Activated T-cell treated with anti-CD3 and anti-CD28 coated beads, Interleukin-2, amount 50 U/mL, for 4 hours (primary cell): Measurements from ENCODE around the gene CNP. TPM values are rescaled to one million over a fixed set of nuclear protein-coding genes. Genes with fewer than 3 reads are reported as not detected.
A peak's percentile ranks its signal among the peaks of the same experiment; 100 is the strongest.
"Not testable (repeated sequence)": the region's sequence is repeated elsewhere in the genome, so short reads cannot be mapped to it uniquely, and the experiment has no call there.

Experiments used
- ATAC-seq, 2 donors: fragments of 200-7000 bp; cut with Tn5 transposase; one replicate each; pipeline ENCODE4 v1.10.0; 2021
- DNase-seq: peaks from one replicate; pipeline ENCODE4 v3.0.0-alpha.2; 2020
- H3K27me3 Mint-ChIP-seq: one replicate; pipeline ENCODE4 v1.8.0; 2021; ENCODE audit warnings: low read depth, mixed read lengths
- H3K36me3 Mint-ChIP-seq: one replicate; pipeline ENCODE4 v1.8.0; 2022; ENCODE audit warnings: mixed read lengths; ENCODE audit not compliant: insufficient read depth
- H3K4me1 Mint-ChIP-seq: one replicate; pipeline ENCODE4 v1.8.0; 2021; ENCODE audit warnings: low read depth, mixed read lengths
- H3K4me3 Mint-ChIP-seq: one replicate; pipeline ENCODE4 v1.8.0; 2021; ENCODE audit warnings: mild to moderate bottlenecking, moderate library complexity, mixed read lengths
- H3K9me3 Mint-ChIP-seq: one replicate; pipeline ENCODE4 v1.8.0; 2021; ENCODE audit warnings: mixed read lengths
- total RNA-seq, 3 donors: library from RNA; stranded (reverse); gene quantifications; one replicate each; pipeline ENCODE4 v1.2.1, GENCODE V29; 2021

CNP gene
- 10 to 100 TPM; 70.0 to 80.0 (median 78.3) TPM for total RNA-seq

DNA sequence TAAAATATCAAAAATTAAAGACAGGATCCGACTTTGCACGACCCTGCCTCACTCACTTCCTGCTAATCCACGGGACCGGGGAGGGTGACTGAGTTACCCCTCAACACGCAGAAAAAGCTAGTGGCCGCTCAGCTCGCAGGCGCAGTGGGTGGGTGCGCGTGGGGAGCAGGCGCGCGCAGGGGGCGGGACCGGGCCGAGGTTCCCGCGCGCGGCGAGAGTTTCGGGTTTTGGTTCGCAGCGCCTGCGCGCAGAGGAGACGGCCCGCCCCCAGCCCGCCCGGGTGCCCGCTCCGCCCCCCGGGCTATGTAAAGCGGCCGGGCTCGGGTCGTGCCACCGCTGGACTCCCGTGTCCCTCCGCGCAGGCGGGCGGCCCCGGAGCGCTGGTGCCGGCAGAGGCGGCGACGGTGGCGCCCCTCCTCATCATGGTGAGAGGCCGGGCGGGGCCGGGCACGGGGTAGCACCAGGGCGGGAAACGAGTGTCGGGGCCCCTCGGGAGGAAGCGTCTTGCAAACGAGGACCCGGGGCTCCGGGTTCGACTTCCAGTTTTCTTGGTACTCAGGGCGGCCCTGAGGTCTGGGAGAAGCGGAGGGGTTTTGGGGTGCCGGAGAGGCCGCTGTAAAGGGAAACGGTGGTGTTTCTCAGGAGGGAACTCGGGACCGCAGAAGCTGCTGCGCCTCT, at the start of gene CNP:
Gene CNP, plus strand, starts transcription at position 333 of the 678 bp plus-strand sequence. Its CDS starts 90 bp downstream, at position 423.
- DNase-seq (peak; percentile 89), ATAC-seq (peak; percentile 78 to 79)
- Mint-ChIP-seq H3K36me3 (peaks cover 5% of the 10 kb centered on the region), H3K9me3 (no peaks in the 10 kb centered on the region), H3K4me1 (peaks cover 28% of the 10 kb centered on the region), H3K27me3 (no peaks in the 10 kb centered on the region), H3K4me3 (peak within 1 kb of the TSS; percentile 83)

DNA sequence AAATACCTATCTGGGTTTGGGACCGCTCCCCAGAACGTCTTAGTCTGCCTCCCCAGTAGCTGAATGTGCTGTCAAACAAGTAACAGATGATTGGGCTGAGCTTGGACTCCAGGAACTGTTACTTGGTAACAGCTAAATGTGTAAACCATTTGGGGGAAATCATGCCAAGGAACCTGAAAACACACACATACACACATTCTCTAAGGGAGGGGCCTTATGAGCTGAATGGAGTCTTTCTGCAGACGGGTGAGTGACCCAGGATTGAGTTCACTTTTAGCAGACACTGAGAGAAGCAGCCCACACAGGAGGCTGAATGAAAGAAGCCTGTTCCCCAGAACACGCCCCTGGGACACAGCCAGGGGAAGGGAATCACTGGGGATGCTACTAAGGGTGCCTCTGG, 49.4 kb upstream of the CNP start:
- DNase-seq (no peak), ATAC-seq (no peak)
- peaks cover 30% of the 10 kb centered on the region for H3K4me1 Mint-ChIP-seq
- H3K27me3 Mint-ChIP-seq: no peaks in the 10 kb centered on the region
- H3K36me3 Mint-ChIP-seq: peaks cover 15% of the 10 kb centered on the region
- no peaks in the 10 kb centered on the region for H3K9me3 Mint-ChIP-seq
- H3K4me3 Mint-ChIP-seq: peak overlapping the region; percentile 95

DNA sequence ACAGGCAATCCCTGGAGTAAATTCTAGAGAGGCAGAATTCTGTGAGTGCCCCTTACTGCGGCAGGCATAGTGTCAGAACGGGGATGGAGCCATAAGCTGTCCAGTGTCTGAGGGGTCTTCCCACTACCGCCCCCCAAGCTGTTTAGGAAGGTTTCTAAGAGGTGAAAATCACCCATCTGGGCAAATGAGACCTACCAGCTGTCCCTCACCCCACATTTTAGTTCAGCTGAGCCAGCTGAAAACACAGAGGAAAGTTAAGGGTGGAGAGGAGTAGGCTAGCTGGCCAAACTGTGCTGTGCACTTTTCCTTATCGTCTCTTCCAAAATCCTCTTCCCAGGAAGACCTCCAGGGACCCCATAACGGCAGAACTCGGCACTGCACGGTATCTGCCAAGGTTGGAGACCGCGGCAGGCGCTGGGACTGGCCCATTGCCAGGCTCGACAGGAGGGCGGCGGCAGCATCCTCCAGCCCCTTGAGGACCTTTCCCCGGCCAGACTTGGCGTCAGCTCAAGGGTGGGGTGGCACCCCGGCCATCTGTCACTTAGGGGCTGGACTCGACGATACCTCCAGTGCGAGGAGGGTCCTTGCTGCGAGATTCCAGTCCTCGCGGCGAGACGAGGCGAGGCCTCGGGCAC, 48.8 kb upstream of the CNP start:
- Mint-ChIP-seq H3K27me3 (no peaks in the 10 kb centered on the region), H3K36me3 (peaks cover 9% of the 10 kb centered on the region), H3K9me3 (no peaks in the 10 kb centered on the region), H3K4me1 (peaks cover 30% of the 10 kb centered on the region), H3K4me3 (peak overlapping the region; percentile 95)
- DNase-seq (peak; percentile 30), ATAC-seq (peak in 1 of 2 donors; percentile 5)

DNA sequence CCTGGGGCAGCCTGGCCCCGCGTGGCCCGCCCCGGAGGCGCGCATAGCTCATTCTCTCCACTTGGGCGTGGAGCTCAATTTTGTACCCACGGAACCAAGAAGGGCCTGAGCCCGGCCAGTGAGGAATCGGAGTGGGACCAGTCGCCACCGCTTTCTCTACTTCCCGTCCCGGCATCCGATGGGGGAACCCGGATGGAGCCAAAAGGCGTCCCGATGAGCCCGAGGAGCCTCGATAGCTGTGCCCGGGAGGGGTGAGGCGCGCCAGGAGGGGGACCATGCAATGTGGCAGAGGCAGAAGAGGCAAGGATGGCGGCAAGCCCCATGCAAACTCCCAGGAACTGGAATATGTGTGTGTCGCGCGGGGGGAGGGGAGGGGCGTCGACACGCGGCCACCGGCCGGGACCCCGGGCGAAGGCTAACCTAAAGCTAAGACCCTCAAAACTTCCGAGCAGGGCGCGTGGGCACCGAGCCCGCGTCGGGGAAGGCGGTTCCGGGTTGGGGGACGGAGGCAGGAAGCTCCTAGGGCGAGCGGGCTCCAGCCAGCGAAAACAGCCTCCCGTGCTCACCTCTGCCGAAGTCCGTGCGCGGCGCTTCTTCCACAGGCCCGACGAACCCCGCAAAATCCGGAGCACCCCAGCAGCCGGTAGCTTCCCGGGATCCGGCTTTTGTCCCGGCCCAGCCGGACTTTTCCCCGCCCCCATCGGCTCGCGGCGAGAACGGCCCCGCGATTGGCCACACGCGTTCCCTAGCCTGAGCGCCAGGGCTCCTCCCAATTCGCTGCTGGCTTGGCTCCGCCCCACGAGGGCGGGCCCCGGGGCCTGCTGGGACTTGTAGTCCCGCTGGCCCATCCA, 48.1 kb upstream of the CNP start, which contains the start of gene ACLY:
Gene ACLY, minus strand, starts transcription at position 638 of the 851 bp plus-strand sequence. CDS start 5,078 bp downstream, outside the sequence.
- DNase-seq: peak; percentile 94
- peaks cover 6% of the 10 kb centered on the region for H3K36me3 Mint-ChIP-seq
- H3K4me1 Mint-ChIP-seq: peaks cover 30% of the 10 kb centered on the region
- ATAC-seq: peak; percentile 99
- peak within 1 kb of the TSS; percentile 95 for H3K4me3 Mint-ChIP-seq
- H3K27me3 Mint-ChIP-seq: no peaks in the 10 kb centered on the region
- no peaks in the 10 kb centered on the region for H3K9me3 Mint-ChIP-seq

DNA sequence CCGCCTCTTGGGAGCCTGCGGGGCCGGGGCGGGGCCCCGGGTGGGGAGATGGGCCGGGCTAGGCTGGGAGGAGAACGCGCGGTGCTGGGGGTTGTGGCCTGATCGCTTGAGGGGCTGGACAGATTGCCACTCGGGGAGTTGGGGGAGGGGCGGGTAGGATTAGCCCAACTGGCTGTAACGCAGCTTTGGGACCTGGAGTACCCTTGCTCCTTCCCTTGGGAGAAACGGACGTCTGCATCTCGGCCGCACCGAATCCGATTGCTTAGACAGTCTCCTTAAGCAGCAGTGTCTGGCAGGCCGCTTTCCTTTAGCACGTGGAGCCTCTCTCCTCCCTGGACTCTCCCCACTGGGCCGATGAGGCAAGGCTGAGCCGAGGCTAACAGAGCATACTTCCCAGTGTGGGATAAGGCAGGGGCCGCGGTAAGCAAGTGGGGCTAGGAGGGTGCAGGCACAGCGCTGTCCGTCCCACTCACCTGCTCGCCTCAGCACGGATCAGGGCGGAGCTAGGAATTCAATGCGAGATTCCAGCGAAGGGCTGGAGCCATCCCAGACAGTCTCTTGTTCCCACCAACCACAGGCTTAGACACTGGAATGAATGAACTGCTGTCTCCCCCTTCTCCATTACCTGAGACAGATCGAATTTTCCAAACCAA, 47.3 kb upstream of the CNP start:
- Mint-ChIP-seq H3K9me3 (no peaks in the 10 kb centered on the region), H3K4me1 (peaks cover 25% of the 10 kb centered on the region), H3K36me3 (peaks cover 6% of the 10 kb centered on the region), H3K27me3 (no peaks in the 10 kb centered on the region), H3K4me3 (peak overlapping the region; percentile 95)
- DNase-seq: no peak
- peak; percentile 4 to 6 for ATAC-seq

DNA sequence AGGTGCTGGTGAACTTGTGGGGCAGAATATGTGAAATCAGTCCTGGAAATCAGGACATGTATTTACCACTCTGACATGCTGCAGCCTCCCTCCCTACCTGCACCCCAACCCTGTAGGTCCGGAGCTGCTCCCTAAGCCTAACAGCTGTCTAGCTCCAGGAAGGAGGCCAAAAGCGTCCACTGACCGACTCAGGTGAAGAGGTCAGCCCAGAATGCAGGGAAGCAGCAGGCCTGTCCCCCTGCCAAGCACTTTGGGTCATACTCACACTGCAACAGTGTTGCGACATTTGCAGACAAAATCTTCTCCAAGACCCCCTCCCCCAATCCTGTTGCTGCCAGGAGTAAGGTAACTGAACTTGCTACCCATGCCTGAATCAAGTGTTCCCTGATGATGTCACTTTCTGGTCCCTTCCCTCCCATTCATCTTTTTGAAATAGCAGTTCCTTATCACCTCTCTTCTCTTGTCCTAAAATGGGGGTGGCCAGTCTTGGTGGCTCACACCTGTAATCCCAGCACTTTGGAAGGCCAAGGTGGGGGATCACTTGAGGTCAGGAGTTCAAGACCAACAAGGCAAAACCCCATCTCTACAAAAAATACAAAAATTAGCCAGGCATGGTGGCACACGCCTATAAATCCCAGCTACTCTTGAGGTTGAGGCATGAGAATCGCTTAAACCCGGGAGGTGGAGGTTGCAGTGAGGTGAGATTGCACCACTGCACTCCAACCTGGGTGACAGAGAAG, 46.6 kb upstream of the CNP start:
- H3K9me3 Mint-ChIP-seq: no peaks in the 10 kb centered on the region
- H3K4me1 Mint-ChIP-seq: peaks cover 19% of the 10 kb centered on the region
- peak overlapping the region; percentile 68 for H3K4me3 Mint-ChIP-seq
- H3K36me3 Mint-ChIP-seq: peaks cover 4% of the 10 kb centered on the region
- DNase-seq (no peak), ATAC-seq (no peak)
- no peaks in the 10 kb centered on the region for H3K27me3 Mint-ChIP-seq

DNA sequence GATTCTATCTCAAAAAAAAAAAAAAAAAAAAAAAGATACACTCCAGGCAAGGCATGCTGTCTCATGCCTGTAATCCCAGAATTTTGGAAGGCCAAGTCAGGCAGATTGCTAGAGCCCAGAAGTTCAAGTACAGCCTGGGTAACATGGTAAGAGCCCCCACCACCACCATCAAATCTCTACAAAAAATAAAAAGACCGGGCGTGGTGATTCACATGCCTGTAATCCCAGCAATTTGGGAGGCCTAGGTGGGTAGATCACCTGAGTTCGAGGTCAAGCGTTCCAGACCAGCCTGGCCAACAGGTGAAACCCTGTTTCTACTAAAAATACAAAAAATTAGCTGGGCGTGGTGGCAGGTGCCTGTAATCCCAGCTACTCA, 46.0 kb upstream of the CNP start:
- H3K4me1 Mint-ChIP-seq: peaks cover 16% of the 10 kb centered on the region
- no peaks in the 10 kb centered on the region for H3K27me3 Mint-ChIP-seq
- no peak for ATAC-seq
- DNase-seq: no peak
- H3K4me3 Mint-ChIP-seq: no peak overlapping the region
- peaks cover 3% of the 10 kb centered on the region for H3K36me3 Mint-ChIP-seq
- H3K9me3 Mint-ChIP-seq: no peaks in the 10 kb centered on the region

DNA sequence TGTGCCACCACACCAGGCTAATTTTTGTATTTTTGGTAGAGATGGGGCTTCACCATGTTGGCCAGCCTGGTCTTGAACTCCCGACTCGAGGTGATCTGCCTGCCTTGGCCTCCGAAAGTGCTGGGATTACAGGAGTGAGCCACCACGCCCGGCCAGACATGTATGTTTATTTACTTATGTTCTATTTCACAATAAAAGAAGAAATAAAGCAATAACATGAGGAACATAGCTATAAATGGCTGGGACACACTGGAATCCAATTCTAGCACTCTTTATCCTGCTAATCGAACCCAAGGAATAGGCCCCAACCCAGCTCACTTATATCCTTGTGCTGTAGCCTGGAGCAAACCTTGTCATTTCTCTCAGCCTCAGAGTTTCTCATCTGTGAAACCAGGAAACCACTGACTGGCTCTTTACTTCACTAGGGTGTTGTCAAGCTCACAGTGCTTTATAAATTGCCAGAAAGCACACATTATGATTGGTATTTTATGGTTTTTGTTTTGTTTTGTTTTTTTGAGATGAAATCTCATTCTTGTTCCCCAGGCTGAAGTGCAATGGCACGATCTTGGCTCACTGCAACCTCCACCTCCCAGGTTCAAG, 40.5 kb upstream of the CNP start:
- no peak for ATAC-seq
- no peak for DNase-seq
- no peak overlapping the region for H3K4me3 Mint-ChIP-seq
- H3K9me3 Mint-ChIP-seq: no peaks in the 10 kb centered on the region
- no peaks in the 10 kb centered on the region for H3K36me3 Mint-ChIP-seq
- H3K4me1 Mint-ChIP-seq: peaks cover 19% of the 10 kb centered on the region
- no peaks in the 10 kb centered on the region for H3K27me3 Mint-ChIP-seq

DNA sequence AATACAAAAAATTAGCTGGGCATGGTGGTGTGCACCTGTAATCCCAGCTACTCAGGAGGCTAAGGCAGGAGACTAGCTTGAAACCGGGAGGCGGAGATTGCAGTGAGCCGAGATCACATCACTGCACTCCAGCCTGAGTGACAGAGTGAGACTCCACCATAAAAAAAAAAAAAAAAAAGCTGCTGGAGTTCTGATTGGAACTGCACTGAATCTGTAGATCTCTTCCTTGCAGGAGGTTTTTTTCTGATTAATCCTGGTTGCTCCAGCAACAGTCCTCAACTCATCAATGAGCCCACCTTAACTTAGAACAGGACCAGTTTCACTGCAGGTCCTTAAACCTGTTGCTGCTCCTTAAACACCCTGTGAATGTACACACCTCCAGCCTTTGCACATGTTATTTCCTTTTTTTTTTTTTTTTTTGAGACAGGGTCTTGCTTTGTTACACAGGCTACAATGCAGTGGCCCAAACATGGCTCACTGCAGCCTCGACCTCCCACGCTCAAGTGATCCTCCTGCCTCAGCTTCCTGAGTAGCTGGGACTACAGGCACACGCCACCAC, 37.8 kb upstream of the CNP start:
- H3K4me1 Mint-ChIP-seq: peaks cover 26% of the 10 kb centered on the region
- no peaks in the 10 kb centered on the region for H3K9me3 Mint-ChIP-seq
- peak overlapping the region; percentile 98 for H3K4me3 Mint-ChIP-seq
- DNase-seq: no peak
- H3K36me3 Mint-ChIP-seq: no peaks in the 10 kb centered on the region
- no peaks in the 10 kb centered on the region for H3K27me3 Mint-ChIP-seq
- no peak for ATAC-seq

DNA sequence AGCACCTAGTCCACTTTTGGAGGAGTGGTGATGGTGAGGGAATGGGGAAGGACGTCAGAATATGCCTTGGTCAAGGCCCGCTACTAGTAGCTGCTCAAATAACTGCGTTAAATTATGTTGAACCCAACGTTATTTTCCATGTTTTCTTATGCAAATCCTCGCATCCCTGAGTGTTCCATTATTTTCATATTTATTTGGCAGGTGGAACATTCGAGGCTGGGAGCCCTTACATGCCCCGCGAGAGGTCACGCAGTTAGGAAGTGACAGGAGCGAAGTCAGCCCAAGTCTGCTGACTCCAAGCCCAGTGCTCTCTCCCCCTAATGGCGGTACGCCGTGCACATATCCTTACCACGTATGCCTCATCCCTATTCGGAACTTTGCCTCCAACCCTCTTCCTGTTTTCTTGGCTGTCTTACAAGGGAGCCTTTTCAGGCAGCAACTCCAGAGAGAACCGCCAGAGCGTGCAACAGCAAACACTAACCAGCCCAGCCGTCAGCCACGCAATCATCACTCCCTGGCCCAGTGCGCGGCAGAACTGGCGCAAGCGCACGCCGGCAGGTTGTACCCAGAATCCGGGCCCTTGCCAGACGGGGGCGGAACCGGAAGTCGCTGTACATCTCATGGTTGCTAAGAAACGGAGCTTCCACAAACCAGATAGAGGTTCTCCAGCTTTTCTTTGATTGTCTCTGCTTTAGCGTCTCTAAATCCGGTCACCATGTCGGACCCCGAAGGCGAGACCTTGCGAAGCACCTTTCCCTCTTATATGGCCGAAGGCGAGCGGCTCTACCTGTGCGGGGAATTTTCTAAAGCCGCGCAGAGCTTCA, 36.4 kb upstream of the CNP start, which contains the start of gene ODAD4:
Gene ODAD4, plus strand, starts transcription at position 609 of the 824 bp plus-strand sequence. Its CDS starts 107 bp downstream, at position 716.
- Mint-ChIP-seq H3K36me3 (no peaks in the 10 kb centered on the region), H3K4me3 (peak within 1 kb of the TSS; percentile 98), H3K9me3 (no peaks in the 10 kb centered on the region), H3K27me3 (no peaks in the 10 kb centered on the region), H3K4me1 (peaks cover 26% of the 10 kb centered on the region)
- peak; percentile 93 for DNase-seq
- ATAC-seq: peak; percentile 99 to 100

DNA sequence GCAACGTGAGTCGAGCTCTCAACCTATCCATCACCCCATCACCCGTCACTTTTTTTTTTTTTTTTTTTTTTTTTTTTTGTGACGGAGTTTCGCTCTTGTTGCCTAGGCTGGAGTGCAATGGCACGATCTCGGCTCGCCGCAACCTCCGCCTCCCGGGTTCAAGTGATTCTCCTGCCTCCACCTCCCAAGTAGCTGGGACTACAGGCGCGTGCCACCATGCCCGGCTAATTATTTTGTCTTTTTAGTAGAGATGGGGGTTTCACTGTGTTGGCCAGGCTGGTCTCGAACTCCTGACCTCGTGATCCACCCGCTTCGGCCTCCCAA, 35.8 kb upstream of the CNP start:
- ATAC-seq: peak; percentile 58 to 60

DNA sequence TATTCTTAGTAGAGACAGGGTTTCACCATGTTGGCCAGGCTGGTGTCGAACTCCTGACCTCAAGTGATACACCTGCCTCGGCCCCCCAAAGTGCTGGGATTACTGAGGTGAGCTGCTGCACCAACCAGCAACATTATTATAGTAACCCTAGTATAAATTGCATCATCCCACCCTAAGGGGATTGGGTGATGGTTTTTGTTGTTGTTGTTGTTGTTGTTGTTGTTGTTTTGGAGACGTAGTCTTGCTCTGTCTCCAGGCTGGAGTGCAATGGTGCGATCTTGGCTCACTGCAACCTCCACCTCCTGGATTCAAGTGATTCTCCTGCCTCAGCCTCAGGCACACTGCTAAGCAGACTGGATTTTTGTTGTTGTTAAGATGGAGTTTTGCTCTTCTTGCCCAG, 34.9 kb upstream of the CNP start:
- DNase-seq, H3K4me3 Mint-ChIP-seq, H3K27me3 Mint-ChIP-seq, ATAC-seq, H3K9me3 Mint-ChIP-seq, H3K36me3 Mint-ChIP-seq: not testable (repeated sequence)
- H3K4me1 Mint-ChIP-seq: peaks cover 26% of the 10 kb centered on the region

More for the DNA sequence above, 35.8 kb upstream of the CNP start:
- H3K36me3 Mint-ChIP-seq, H3K27me3 Mint-ChIP-seq, DNase-seq, H3K9me3 Mint-ChIP-seq: not testable (repeated sequence)
- peaks cover 26% of the 10 kb centered on the region for H3K4me1 Mint-ChIP-seq
- H3K4me3 Mint-ChIP-seq: peak overlapping the region; percentile 98
